Left lung (tissue), 10 donors: ENCODE results near the gene GH1. TPM values are rescaled to one million over a fixed set of nuclear protein-coding genes. Genes with fewer than 3 reads are reported as not detected.
"Not testable (repeated sequence)": the region's sequence is repeated elsewhere in the genome, so short reads cannot be mapped to it uniquely, and the experiment has no call there.

Experiments used
- ATAC-seq: fragments of 200-7000 bp; cut with Tn5 transposase; one replicate; pipeline ENCODE4 v1.9.1; 2020; ENCODE audit warnings: moderate library complexity
- DNase-seq, 4 donors: peaks; one replicate each; pipeline ENCODE4 v3.0.0-alpha.2; 2013 to 2020
- H3K27ac ChIP-seq, 2 donors: fragments of 200-600 bp; sonication (generic) in 1 of 2; one replicate each; pipeline versions ENCODE4 v1.5.0 to v1.8.0; 2020 to 2021
- H3K27me3 ChIP-seq, 2 donors: fragments of 200-600 bp; sonication (generic) in 1 of 2; one replicate each; pipeline versions ENCODE4 v1.5.0 to v1.8.0; 2020 to 2021
- H3K36me3 ChIP-seq, 2 donors: fragments of 200-600 bp; sonication (generic) in 1 of 2; one replicate each; pipeline versions ENCODE4 v1.5.0 to v1.8.0; 2020 to 2021
- H3K4me1 ChIP-seq, 2 donors: fragments of 200-600 bp; one replicate each; pipeline ENCODE4 v1.8.0; 2021
- H3K4me3 ChIP-seq, 2 donors: fragments of 200-600 bp; sonication (generic) in 1 of 2; one replicate each; pipeline versions ENCODE4 v1.5.0 to v1.8.0; 2020 to 2021; ENCODE audit warnings: mild to moderate bottlenecking in 1 of 2
- H3K9me3 ChIP-seq, 2 donors: fragments of 200-600 bp; sonication (generic) in 1 of 2; one replicate each; pipeline versions ENCODE4 v1.5.0 to v1.8.0; 2020 to 2021
- CTCF ChIP-seq, 2 donors: fragments of 200-600 bp; sonication (generic) in 1 of 2; IDR thresholded peaks; one replicate each; pipeline versions ENCODE4 v1.5.0 to v1.8.0; 2021; ENCODE audit warnings: antibody characterized with exemption in 2 of 2
- intact Hi-C, 2 donors: fragments of 100-400 bp; cut with DNase I; formaldehyde crosslinking; loops; one replicate each; pipeline versions ENCODE4 v1.11.2 to v1.14.2; 2022
- polyA plus RNA-seq, 6 donors: library from polyadenylated mRNA; unstranded; fragments of 120-200 nt; gene quantifications; one replicate each; pipeline ENCODE4 v1.2.1, GENCODE V29; 2013; ENCODE audit not compliant: insufficient read length in 6 of 6
- total RNA-seq, 2 donors: library from RNA; stranded (reverse); fragmentation: NEBNext Ultra II Directional; extraction: Animal tissue kit (Norgen Biotek cat#: 25700); gene quantifications; one replicate each; pipeline ENCODE4 v1.2.1, GENCODE V29; 2021
- donor health status: DM: no; HTN: yes; CAD: no.
- donor health status: DM: no; HTN: no; CAD: no.

GH1 gene
- total and polyA plus RNA-seq, 8 donors, result not detected

DNA sequence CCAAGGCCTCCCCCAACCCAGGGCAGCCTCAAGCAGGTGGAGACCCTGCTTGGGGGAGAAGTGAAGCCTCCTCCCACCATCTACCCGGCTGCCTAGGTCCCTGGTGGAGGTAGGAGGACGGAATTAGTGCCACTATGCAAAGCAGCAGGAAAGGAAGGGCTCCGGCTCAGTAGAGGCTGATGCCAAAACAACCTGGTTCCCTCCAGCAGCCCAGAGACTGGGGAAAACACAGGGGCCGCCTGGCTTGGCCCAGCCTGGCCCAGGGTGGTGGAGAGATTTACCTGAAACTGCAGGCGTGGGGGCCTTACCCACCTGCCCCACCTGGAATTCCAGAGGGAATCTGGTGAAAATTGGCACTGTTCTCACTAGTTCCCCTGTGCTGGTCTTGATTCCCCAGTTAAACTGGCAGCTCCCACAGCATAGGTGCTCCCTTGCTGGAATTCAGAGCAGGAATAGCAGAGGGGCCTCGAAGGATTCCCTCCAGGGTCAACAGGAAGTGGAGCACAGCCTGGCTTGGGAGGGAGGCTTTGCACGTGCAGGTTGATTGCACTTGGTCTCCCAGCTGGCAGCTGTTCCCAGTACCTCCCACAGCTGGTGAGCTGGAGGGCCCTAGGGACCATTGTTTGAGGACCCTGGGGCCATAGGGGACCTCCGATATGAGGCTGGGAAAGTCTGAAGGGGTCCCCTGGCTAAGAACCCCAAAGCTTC is 9.0 kb upstream of the GH1 start:
- peaks cover 0 to 19% of the 10 kb centered on the region in 2 donors for H3K4me1 ChIP-seq
- intact Hi-C loops, result loop anchor here in 1 of 2 donors (10.0 kb wide), 1 partner anchor 57 kb away; no protein-coding TSS in a partner anchor
- H3K9me3 ChIP-seq, result no peaks in the 10 kb centered on the region
- ATAC-seq (no peak), DNase-seq (peak in 1 of 4 donors; percentile 35)
- no peak overlapping the region for H3K27ac ChIP-seq
- H3K36me3 ChIP-seq, result no peaks in the 10 kb centered on the region
- TF ChIP-seq CTCF (IDR thresholded peaks at IDR 0.05), result no peak
- H3K27me3 ChIP-seq, result no peaks in the 10 kb centered on the region
- H3K4me3 ChIP-seq, result no peak overlapping the region

- H3K27ac ChIP-seq, result no peak overlapping the region
- DNase-seq (no peak), ATAC-seq (no peak)
- H3K4me3 ChIP-seq, result no peak overlapping the region
- peaks cover 0 to 7% of the 10 kb centered on the region in 2 donors for H3K4me1 ChIP-seq
- H3K9me3 ChIP-seq, result no peaks in the 10 kb centered on the region
- TF ChIP-seq CTCF (IDR thresholded peaks at IDR 0.05), result no peak
- intact Hi-C loops, result loop anchor here in 1 of 2 donors (10.0 kb wide), 1 partner anchor 59 kb away; no protein-coding TSS in a partner anchor
- H3K36me3 ChIP-seq, result no peaks in the 10 kb centered on the region
- no peaks in the 10 kb centered on the region for H3K27me3 ChIP-seq
Observed at GRCh38 chr17:63926164-63926563, 7.5 kb upstream of the GH1 start.

- TF ChIP-seq CTCF (IDR thresholded peaks at IDR 0.05), result no peak
- Histone ChIP-seq H3K27me3 (no peaks in the 10 kb centered on the region), H3K4me3 (no peak overlapping the region), H3K9me3 (no peaks in the 10 kb centered on the region), H3K4me1 (peaks cover 0 to 2% of the 10 kb centered on the region in 2 donors), H3K27ac (no peak overlapping the region), H3K36me3 (no peaks in the 10 kb centered on the region)
- intact Hi-C loops, result loop anchor here in 1 of 2 donors (10.0 kb wide), 1 partner anchor 59 kb away; no protein-coding TSS in a partner anchor
- DNase-seq, result peak in 1 of 4 donors; percentile 43
- no peak for ATAC-seq
Observed at GRCh38 chr17:63925615-63926014, 7.0 kb upstream of the GH1 start.

DNA sequence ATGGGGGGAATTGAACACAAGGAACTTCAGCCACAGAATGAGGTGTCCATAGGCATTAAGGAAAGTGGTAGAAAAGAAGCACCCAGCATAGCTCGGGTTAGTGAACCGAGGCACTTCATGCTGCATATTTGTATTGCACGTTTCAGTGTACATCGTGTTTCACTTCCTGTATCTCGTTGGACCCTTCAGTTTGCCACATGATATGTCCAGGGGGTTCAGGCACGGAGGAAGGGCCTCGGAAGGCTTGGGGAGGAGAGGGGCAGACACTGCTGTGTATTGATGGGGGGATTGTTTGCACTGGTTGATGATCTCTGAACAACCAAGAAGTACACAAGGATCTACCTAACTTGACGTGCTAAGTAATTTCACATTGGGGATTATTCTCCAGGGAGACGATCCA is 3.8 kb upstream of the GH1 start:
- not testable (repeated sequence) for H3K27me3 ChIP-seq, H3K4me3 ChIP-seq, ATAC-seq, H3K36me3 ChIP-seq, H3K9me3 ChIP-seq, H3K4me1 ChIP-seq, H3K27ac ChIP-seq
- peak in 1 of 4 donors; percentile 12 for DNase-seq
- intact Hi-C loops, result loop anchor here in 1 of 2 donors (10.0 kb wide), 1 partner anchor 62 kb away; no protein-coding TSS in a partner anchor

DNA sequence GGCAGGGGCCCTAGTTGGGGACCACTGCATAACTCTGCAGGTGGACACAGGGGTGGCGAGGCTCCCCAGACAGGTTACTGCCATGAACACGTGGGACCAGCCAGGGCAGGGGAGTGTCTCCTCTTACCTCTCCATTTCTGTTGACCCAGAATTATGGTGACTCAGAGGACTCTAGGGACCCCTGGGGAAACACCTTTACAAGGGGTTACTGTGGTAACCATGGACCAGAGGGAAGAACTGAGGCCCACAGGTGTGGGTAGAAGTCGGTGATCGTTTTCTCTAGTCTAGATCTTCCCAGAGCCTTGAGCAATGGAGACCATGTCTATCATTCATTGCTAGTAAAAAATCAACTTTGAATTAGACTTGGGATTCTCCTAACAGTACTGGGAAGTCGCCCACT is 2.1 kb upstream of the GH1 start:
- intact Hi-C loops, result loop anchor here in 1 of 2 donors (10.0 kb wide), 1 partner anchor 64 kb away; no protein-coding TSS in a partner anchor
- not testable (repeated sequence) for ATAC-seq, DNase-seq, H3K36me3 ChIP-seq, H3K9me3 ChIP-seq, H3K27ac ChIP-seq, H3K4me3 ChIP-seq, H3K4me1 ChIP-seq, H3K27me3 ChIP-seq

GRCh38 chr17:63920050-63920449 is 1.4 kb upstream of the GH1 start:
- H3K4me1 ChIP-seq, H3K27me3 ChIP-seq, H3K27ac ChIP-seq, H3K36me3 ChIP-seq, H3K4me3 ChIP-seq, ATAC-seq, H3K9me3 ChIP-seq: not testable (repeated sequence)
- peak in 1 of 4 donors; percentile 15 for DNase-seq
- intact Hi-C loops, result loop anchor here in 1 of 2 donors (10.0 kb wide), 1 partner anchor 65 kb away; no protein-coding TSS in a partner anchor
